ENCODE data around the gene NPL. TPM values are rescaled to one million over a fixed set of nuclear protein-coding genes. Genes with fewer than 3 reads are reported as not detected.

NPL gene
- total and polyA plus RNA-seq, 9 of the 15 experiments (the other 6 are each of a cell fraction or from before 2014, with no cell fraction given) = 9.9 to 22.3 (median 14.2) TPM

DNA sequence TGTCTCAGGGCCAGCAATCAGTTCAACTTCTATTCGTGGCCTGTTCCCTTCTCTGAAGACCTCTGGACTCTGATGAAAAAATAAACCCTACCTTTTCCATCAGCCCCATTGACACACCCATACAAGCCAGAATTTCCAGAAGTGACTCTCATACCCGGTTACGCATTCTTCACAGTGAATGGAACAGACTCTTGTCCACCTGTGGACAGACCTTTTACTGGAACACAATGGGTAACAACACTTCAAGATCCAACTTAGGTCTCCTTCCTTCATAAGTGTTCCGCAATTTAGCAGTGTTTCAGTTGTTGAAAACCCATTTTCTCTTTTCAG is 2.6 kb upstream of the NPL start (continued):
- TF ChIP-seq, protein P1, sequence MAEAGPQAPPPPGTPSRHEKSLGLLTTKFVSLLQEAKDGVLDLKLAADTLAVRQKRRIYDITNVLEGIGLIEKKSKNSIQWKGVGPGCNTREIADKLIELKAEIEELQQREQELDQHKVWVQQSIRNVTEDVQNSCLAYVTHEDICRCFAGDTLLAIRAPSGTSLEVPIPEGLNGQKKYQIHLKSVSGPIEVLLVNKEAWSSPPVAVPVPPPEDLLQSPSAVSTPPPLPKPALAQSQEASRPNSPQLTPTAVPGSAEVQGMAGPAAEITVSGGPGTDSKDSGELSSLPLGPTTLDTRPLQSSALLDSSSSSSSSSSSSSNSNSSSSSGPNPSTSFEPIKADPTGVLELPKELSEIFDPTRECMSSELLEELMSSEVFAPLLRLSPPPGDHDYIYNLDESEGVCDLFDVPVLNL (CRISPR knock-in tag; IDR thresholded peaks at IDR 0.05; ENCODE audit: low read depth) = no peak
- TF ChIP-seq ZNF232 (CRISPR knock-in tag; IDR thresholded peaks at IDR 0.05) (no peak), HNRNPK (IDR thresholded peaks at IDR 0.05; ENCODE audit: low read depth, low read length, poor library complexity, severe bottlenecking) (no peak), MECOM (CRISPR knock-in tag; IDR thresholded peaks at IDR 0.05) (no peak), CBX5 (IDR thresholded peaks at IDR 0.05; ENCODE audit: borderline replicate concordance, low read depth) (no peak), HNRNPLL (IDR thresholded peaks at IDR 0.05; ENCODE audit: low read depth, low read length, poor library complexity, severe bottlenecking) (no peak)
- TF ChIP-seq, protein P2, sequence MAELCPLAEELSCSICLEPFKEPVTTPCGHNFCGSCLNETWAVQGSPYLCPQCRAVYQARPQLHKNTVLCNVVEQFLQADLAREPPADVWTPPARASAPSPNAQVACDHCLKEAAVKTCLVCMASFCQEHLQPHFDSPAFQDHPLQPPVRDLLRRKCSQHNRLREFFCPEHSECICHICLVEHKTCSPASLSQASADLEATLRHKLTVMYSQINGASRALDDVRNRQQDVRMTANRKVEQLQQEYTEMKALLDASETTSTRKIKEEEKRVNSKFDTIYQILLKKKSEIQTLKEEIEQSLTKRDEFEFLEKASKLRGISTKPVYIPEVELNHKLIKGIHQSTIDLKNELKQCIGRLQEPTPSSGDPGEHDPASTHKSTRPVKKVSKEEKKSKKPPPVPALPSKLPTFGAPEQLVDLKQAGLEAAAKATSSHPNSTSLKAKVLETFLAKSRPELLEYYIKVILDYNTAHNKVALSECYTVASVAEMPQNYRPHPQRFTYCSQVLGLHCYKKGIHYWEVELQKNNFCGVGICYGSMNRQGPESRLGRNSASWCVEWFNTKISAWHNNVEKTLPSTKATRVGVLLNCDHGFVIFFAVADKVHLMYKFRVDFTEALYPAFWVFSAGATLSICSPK (IDR thresholded peaks at IDR 0.05; ENCODE audit: borderline replicate concordance) = no peak

Data from K562 (cell line).